ENCODE results near the gene SLC38A11. TPM values are rescaled to one million over a fixed set of nuclear protein-coding genes. Genes with fewer than 3 reads are reported as not detected.

Gene SLC38A11
- total and polyA plus RNA-seq, 10 of the 15 experiments (the other 5 are each of a cell fraction or from before 2014, with no cell fraction given), result not detected

- in situ Hi-C loops (cut with MboI), result no loop called here
- no TSS peak for BruUV-seq (replicated peaks)
These were observed 20.8 kb downstream of the SLC38A11 start for GRCh38 chr2:164934401-164935117.

More at GRCh38 chr2:164934401-164935117, 20.8 kb downstream of the SLC38A11 start:
- TF ChIP-seq CEBPB (IDR thresholded peaks at IDR 0.05; ENCODE audit: borderline replicate concordance in 1 of 2, low read depth in 2 of 2, low read length in 2 of 2), result no peak
- no peak for TF ChIP-seq ZNF207 (IDR thresholded peaks at IDR 0.05; ENCODE audit: borderline replicate concordance)
- no peak for TF ChIP-seq CREM (IDR thresholded peaks at IDR 0.05; ENCODE audit: low read depth)
- no peak for TF ChIP-seq CHD4 (IDR thresholded peaks at IDR 0.05)
- no peak for TF ChIP-seq RB1 (IDR thresholded peaks at IDR 0.05; ENCODE audit: borderline replicate concordance)
- TF ChIP-seq, protein P1, sequence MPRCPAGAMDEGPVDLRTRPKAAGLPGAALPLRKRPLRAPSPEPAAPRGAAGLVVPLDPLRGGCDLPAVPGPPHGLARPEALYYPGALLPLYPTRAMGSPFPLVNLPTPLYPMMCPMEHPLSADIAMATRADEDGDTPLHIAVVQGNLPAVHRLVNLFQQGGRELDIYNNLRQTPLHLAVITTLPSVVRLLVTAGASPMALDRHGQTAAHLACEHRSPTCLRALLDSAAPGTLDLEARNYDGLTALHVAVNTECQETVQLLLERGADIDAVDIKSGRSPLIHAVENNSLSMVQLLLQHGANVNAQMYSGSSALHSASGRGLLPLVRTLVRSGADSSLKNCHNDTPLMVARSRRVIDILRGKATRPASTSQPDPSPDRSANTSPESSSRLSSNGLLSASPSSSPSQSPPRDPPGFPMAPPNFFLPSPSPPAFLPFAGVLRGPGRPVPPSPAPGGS (IDR thresholded peaks at IDR 0.05; ENCODE audit: borderline replicate concordance, insufficient read depth, low read depth, low read length, poor library complexity, severe bottlenecking), result no peak
- TF ChIP-seq NR2C2 (IDR thresholded peaks at IDR 0.05; ENCODE audit: borderline replicate concordance, control insufficient read depth, insufficient read length, low read depth), result no peak
- TF ChIP-seq CREB1 (IDR thresholded peaks at IDR 0.05; ENCODE audit: low read depth), result no peak
- no peak for TF ChIP-seq SREBF1 (IDR thresholded peaks at IDR 0.05; ENCODE audit: low read length)
- ChIA-PET SMC1A (ENCODE audit: uncharacterized antibody, unreplicated experiment) (interaction anchor here (0.5 kb wide), 1 partner anchor 44 kb away, joined by 3 read pairs; no protein-coding TSS in a partner anchor), RAD21 (ENCODE audit: unreplicated experiment) (no interaction called here), CTCF (no interaction called here), POLR2A (interaction anchor here (1.0 kb wide), 1 partner anchor 9 kb away, joined by 3 read pairs; no protein-coding TSS in a partner anchor)
- ATAC-seq, result no peak
- no peak for DNase-seq (ENCODE audit: low read depth, low spot score)
- no peak for FAIRE-seq
- Histone ChIP-seq H3K4me2 (ENCODE audit: control insufficient read depth, insufficient read depth) (no peak overlapping the region), H3K27me3 (replicated peaks in 1 of 2; ENCODE audit: control insufficient read depth in 2 of 2, insufficient read depth in 2 of 2, low read length in 1 of 2) (no peaks in the 10 kb centered on the region), H3K36me3 (ENCODE audit: control insufficient read depth in 2 of 2, insufficient read depth in 2 of 2, low read length in 1 of 2) (no peaks in the 10 kb centered on the region), H3K4me3 (no peak overlapping the region), H3K27ac (ENCODE audit: control insufficient read depth, insufficient read depth) (no peak overlapping the region), H4K20me1 (ENCODE audit: control insufficient read depth, insufficient read depth) (no peaks in the 10 kb centered on the region), H3K4me1 (ENCODE audit: control insufficient read depth, insufficient read depth, low read length) (no peaks in the 10 kb centered on the region), H3K79me2 (ENCODE audit: control insufficient read depth, insufficient read depth, low read length) (no peaks in the 10 kb centered on the region), H3K9me3 (replicated peaks; ENCODE audit: control insufficient read depth, insufficient read depth, low read length) (no peaks in the 10 kb centered on the region), H2AFZ (ENCODE audit: control insufficient read depth, low read depth, low read length) (no peak overlapping the region), H3K9ac (ENCODE audit: control insufficient read depth, insufficient read depth, low read length) (no peak overlapping the region)
- WGBS (ENCODE audit: insufficient coverage, insufficient replicate concordance, low lambda C conversion rate, missing lambda C conversion rate), result 0% methylated on average over 5 of the region's 5 CpGs
- intact Hi-C loops (cut with micrococcal nuclease; ENCODE audit: unreplicated experiment), result no loop called here
